GM19467 (cell line): Measurements from ENCODE around the gene SMAP2.

ENCODE experiments used
- ATAC-seq: cut with Tn5 transposase; IDR thresholded peaks from one replicate; pipeline ENCODE4 v1.9.1; 2021; ENCODE audit warnings: mild to moderate bottlenecking, moderate library complexity; ENCODE audit not compliant: unreplicated experiment

Gene SMAP2

GRCh38 chr1:40389871-40390560, 16.5 kb downstream of the SMAP2 start:
- no peak for ATAC-seq

GRCh38 chr1:40390857-40391256, 17.3 kb downstream of the SMAP2 start:
- ATAC-seq: no peak

GRCh38 chr1:40391688-40392145, 18.2 kb downstream of the SMAP2 start:
- no peak for ATAC-seq

GRCh38 chr1:40392221-40392620, 18.7 kb downstream of the SMAP2 start:
- no peak for ATAC-seq

- ATAC-seq: no peak
Measured at GRCh38 chr1:40393173-40393572, 19.6 kb downstream of the SMAP2 start.

GRCh38 chr1:40394491-40395172, 21.1 kb downstream of the SMAP2 start:
- ATAC-seq: no peak

GRCh38 chr1:40395190-40396175, 22.0 kb downstream of the SMAP2 start:
- no peak for ATAC-seq

- no peak for ATAC-seq
Measured at GRCh38 chr1:40396420-40396819, 22.9 kb downstream of the SMAP2 start.

GRCh38 chr1:40397258-40397657, 23.7 kb downstream of the SMAP2 start:
- no peak for ATAC-seq

- no peak for ATAC-seq
Measured at GRCh38 chr1:40399984-40400704, 26.6 kb downstream of the SMAP2 start.

- ATAC-seq: no peak
Measured at GRCh38 chr1:40401473-40402201, 28.1 kb downstream of the SMAP2 start.

GRCh38 chr1:40404670-40405462, 31.3 kb downstream of the SMAP2 start:
- no peak for ATAC-seq

- ATAC-seq: no peak
Measured at GRCh38 chr1:40405812-40406211, 32.3 kb downstream of the SMAP2 start.

- ATAC-seq: no peak
Measured at GRCh38 chr1:40407453-40407852, 33.9 kb downstream of the SMAP2 start.

GRCh38 chr1:40409467-40409866, 35.9 kb downstream of the SMAP2 start:
- ATAC-seq: no peak

- no peak for ATAC-seq
Measured at GRCh38 chr1:40411294-40411693, 37.8 kb downstream of the SMAP2 start.

GRCh38 chr1:40411843-40412242, 38.3 kb downstream of the SMAP2 start:
- no peak for ATAC-seq

- ATAC-seq: no peak
Measured at GRCh38 chr1:40413527-40414252, 40.2 kb downstream of the SMAP2 start.

GRCh38 chr1:40414331-40414730, 40.8 kb downstream of the SMAP2 start:
- ATAC-seq: no peak
